OCI-LY3 (cell line): ENCODE results near the gene CLEC4M.

Experiments used
- CTCF ChIP-seq: fragments of 200-600, 300-600 bp; sonication (generic); IDR thresholded peaks from 2 replicates; pipeline ENCODE4 v1.5.1; 2014; ENCODE audit warnings: antibody characterized with exemption, low read length, low read depth
- EZH2phosphoT487 ChIP-seq: fragments of 200-600 bp; shearing (Covaris generic); IDR thresholded peaks from 2 replicates; pipeline ENCODE4 v1.6.1; 2018; ENCODE audit warnings: antibody characterized with exemption, mixed run types, low read depth

- TF ChIP-seq CTCF = no peak
- TF ChIP-seq EZH2phosphoT487 = no peak
Observed at GRCh38 chr19:7757358-7757757, 5.7 kb upstream of the CLEC4M start.
